ENCODE data around the gene SIPA1L3. TPM values are rescaled to one million over a fixed set of nuclear protein-coding genes. Genes with fewer than 3 reads are reported as not detected.

SIPA1L3 gene
- polyA plus RNA-seq, 2 of the 4 experiments (the other 2 are of a cell fraction): 28.9 to 50.6 TPM

GRCh38 chr19:38190793-38191192 is 283.8 kb downstream of the SIPA1L3 start (continued):
- TF ChIP-seq NPAS2 (CRISPR knock-in tag; IDR thresholded peaks at IDR 0.05; ENCODE audit: borderline replicate concordance): no peak
- no peak for TF ChIP-seq KDM5A (IDR thresholded peaks at IDR 0.05)

DNA sequence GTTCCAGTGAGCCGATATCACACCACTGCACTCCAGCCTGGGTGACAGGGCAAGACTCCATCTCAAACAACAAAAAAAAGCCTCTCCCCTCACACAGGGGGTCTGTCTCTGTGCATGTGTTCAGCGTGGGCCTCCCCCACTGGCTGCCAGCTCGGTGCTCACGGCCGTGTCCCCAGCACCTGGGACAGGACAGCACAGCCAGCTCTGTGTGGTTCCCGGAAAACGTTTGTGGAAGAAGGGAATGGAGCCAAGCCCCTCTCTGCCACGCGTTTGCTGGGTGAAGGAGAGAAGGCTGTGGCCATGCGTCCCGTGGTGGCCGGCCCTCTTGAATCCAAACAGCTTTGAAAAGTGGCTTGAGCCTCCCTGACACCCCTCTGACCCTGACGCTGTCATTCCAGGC is 284.7 kb downstream of the SIPA1L3 start:
- ATAC-seq (no peak), FAIRE-seq (no peak), DNase-seq (ENCODE audit: low read depth in 1 of 2, low spot score in 1 of 2) (no peak)
- ChIA-PET CTCF (interaction anchor here (0.7 to 3.6 kb wide), 8 partner anchors 10 to 290 kb away, joined by 3 to 26 read pairs (median 7); no protein-coding TSS in a partner anchor), POLR2A (interaction anchor here (1.1 kb wide), 1 partner anchor 9 kb away, joined by 4 read pairs; no protein-coding TSS in a partner anchor)
- 91% methylated on average over 13 of the region's 13 CpGs for WGBS (ENCODE audit: missing lambda C conversion rate)
- no peak overlapping the region for H3K27ac ChIP-seq
- H3K4me1 ChIP-seq: peaks cover 28% of the 10 kb centered on the region
- H3K9me3 ChIP-seq: no peaks in the 10 kb centered on the region
- no peak overlapping the region for H3K4me2 ChIP-seq
- no peak overlapping the region for H3K4me3 ChIP-seq
- TF ChIP-seq, protein P1, sequence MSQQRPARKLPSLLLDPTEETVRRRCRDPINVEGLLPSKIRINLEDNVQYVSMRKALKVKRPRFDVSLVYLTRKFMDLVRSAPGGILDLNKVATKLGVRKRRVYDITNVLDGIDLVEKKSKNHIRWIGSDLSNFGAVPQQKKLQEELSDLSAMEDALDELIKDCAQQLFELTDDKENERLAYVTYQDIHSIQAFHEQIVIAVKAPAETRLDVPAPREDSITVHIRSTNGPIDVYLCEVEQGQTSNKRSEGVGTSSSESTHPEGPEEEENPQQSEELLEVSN (IDR thresholded peaks at IDR 0.05; ENCODE audit: borderline replicate concordance, low read depth): no peak
- TF ChIP-seq SREBF2 (IDR thresholded peaks at IDR 0.05) (no peak), ZSCAN20 (CRISPR knock-in tag; IDR thresholded peaks at IDR 0.05) (no peak), CTCF (IDR thresholded peaks at IDR 0.05) (no peak), HOXA7 (CRISPR knock-in tag; IDR thresholded peaks at IDR 0.05) (no peak), JUNB (IDR thresholded peaks at IDR 0.05) (no peak)

DNA sequence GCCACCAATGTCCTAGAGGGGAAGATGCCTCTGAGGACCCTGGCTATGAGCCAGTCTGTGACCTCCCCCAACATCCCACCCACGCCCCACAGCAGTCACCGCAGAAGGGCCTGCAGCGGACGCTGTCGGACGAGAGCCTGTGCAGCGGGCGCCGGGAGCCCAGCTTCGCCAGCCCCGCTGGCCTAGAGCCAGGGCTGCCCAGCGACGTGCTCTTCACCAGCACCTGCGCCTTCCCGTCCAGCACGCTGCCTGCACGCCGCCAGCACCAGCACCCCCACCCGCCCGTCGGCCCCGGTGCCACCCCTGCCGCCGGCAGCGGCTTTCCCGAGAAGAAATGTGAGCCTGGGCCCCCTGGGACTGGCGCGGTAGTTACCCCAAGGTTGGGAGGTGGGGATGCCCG is 286.4 kb downstream of the SIPA1L3 start:
- peak overlapping the region; percentile 54 for H3K4me2 ChIP-seq
- ChIA-PET CTCF (interaction anchor here (1.0 to 3.6 kb wide), 6 partner anchors 8 to 291 kb away, joined by 4 to 26 read pairs (median 8); no protein-coding TSS in a partner anchor), POLR2A (no interaction called here)
- TF ChIP-seq JUN (IDR thresholded peaks at IDR 0.05) (no peak), JUNB (IDR thresholded peaks at IDR 0.05) (no peak), POLR2AphosphoS2 (conservative IDR thresholded peaks at IDR 0.05; ENCODE audit: low read length) (no peak), EP300 (IDR thresholded peaks at IDR 0.05) (no peak), CBX8 (IDR thresholded peaks at IDR 0.05) (no peak), ZNF302 (CRISPR knock-in tag; IDR thresholded peaks at IDR 0.05) (no peak), FOSB (CRISPR knock-in tag; IDR thresholded peaks at IDR 0.05) (no peak), RFX5 (IDR thresholded peaks at IDR 0.05) (no peak)
- WGBS (ENCODE audit: missing lambda C conversion rate): 92% methylated on average over 29 of the region's 29 CpGs
- FAIRE-seq: no peak
- H3K4me1 ChIP-seq: peaks cover 28% of the 10 kb centered on the region
- no peak for ATAC-seq
- no peak for DNase-seq (ENCODE audit: low read depth in 1 of 2, low spot score in 1 of 2)
- H3K27ac ChIP-seq: peak overlapping the region; percentile 52 to 70; a peak in 5 of 6 replicates
- no peaks in the 10 kb centered on the region for H3K9me3 ChIP-seq
- 0 out of 3 replicates have a peak overlapping the region, but pooled peaks have one; percentile 4 for H3K4me3 ChIP-seq

- FAIRE-seq (no peak), ATAC-seq (peak; percentile 42 to 59), DNase-seq (ENCODE audit: low read depth in 1 of 2, low spot score in 1 of 2) (peak in 1 of 2 experiments; percentile 78)
- CTCF ChIA-PET: interaction anchor here (0.6 to 3.5 kb wide), 8 partner anchors 8 to 291 kb away, joined by 3 to 17 read pairs (median 4); no protein-coding TSS in a partner anchor
- Histone ChIP-seq H3K4me1 (peaks cover 28% of the 10 kb centered on the region), H3K9me3 (no peaks in the 10 kb centered on the region), H3K4me3 (0 out of 3 replicates have a peak overlapping the region, but pooled peaks have one; percentile 4), H3K4me2 (peak overlapping the region; percentile 54), H3K27ac (peak overlapping the region; percentile 52 to 70; a peak in 5 of 6 replicates)
- POLR2A ChIA-PET: no interaction called here
- TF ChIP-seq, protein P2, sequence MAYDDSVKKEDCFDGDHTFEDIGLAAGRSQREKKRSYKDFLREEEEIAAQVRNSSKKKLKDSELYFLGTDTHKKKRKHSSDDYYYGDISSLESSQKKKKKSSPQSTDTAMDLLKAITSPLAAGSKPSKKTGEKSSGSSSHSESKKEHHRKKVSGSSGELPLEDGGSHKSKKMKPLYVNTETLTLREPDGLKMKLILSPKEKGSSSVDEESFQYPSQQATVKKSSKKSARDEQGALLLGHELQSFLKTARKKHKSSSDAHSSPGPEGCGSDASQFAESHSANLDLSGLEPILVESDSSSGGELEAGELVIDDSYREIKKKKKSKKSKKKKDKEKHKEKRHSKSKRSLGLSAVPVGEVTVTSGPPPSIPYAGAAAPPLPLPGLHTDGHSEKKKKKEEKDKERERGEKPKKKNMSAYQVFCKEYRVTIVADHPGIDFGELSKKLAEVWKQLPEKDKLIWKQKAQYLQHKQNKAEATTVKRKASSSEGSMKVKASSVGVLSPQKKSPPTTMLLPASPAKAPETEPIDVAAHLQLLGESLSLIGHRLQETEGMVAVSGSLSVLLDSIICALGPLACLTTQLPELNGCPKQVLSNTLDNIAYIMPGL (CRISPR knock-in tag; IDR thresholded peaks at IDR 0.05; ENCODE audit: borderline replicate concordance): no peak
- TF ChIP-seq FOSL2 (IDR thresholded peaks at IDR 0.05) (no peak), FOSL2 (CRISPR knock-in tag; IDR thresholded peaks at IDR 0.05) (peak; percentile 52), JUN (IDR thresholded peaks at IDR 0.05) (peak in 1 of 2 experiments; percentile 26; a peak in 1 of 5 replicates), RFX5 (IDR thresholded peaks at IDR 0.05) (no peak), TFCP2L1 (CRISPR knock-in tag; IDR thresholded peaks at IDR 0.05) (no peak), MAX (IDR thresholded peaks at IDR 0.05) (peak; percentile 42; the same call in 1 of the 2 replicates), KDM1A (IDR thresholded peaks at IDR 0.05; ENCODE audit: low read depth) (no peak), MAZ (IDR thresholded peaks at IDR 0.05; ENCODE audit: borderline replicate concordance, low read depth, low read length) (no peak), ZFP36 (IDR thresholded peaks at IDR 0.05; ENCODE audit: borderline replicate concordance, partially characterized antibody) (no peak), CHD2 (IDR thresholded peaks at IDR 0.05; ENCODE audit: low read length, partially characterized antibody) (no peak), RCOR1 (IDR thresholded peaks at IDR 0.05; ENCODE audit: low read depth, low read length) (no peak), CBX8 (IDR thresholded peaks at IDR 0.05) (no peak), GATA3 (IDR thresholded peaks at IDR 0.05; ENCODE audit: borderline replicate concordance) (0 out of 2 replicates have a peak, but pooled peaks have one; percentile 18), POLR2A (IDR thresholded peaks at IDR 0.05; ENCODE audit: low read length) (no peak)
- TF ChIP-seq, protein P3, sequence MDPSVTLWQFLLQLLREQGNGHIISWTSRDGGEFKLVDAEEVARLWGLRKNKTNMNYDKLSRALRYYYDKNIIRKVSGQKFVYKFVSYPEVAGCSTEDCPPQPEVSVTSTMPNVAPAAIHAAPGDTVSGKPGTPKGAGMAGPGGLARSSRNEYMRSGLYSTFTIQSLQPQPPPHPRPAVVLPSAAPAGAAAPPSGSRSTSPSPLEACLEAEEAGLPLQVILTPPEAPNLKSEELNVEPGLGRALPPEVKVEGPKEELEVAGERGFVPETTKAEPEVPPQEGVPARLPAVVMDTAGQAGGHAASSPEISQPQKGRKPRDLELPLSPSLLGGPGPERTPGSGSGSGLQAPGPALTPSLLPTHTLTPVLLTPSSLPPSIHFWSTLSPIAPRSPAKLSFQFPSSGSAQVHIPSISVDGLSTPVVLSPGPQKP (IDR thresholded peaks at IDR 0.05; ENCODE audit: low read depth, low read length): no peak
- WGBS (ENCODE audit: missing lambda C conversion rate): 49% methylated on average over 13 of the region's 13 CpGs
These were observed 287.2 kb downstream of the SIPA1L3 start for GRCh38 chr19:38194061-38194701.
